HTERT RPE-1 (cell line): Measurements from ENCODE around the gene CSNK1E.

ENCODE experiments used
- in situ Hi-C: fragments of 300-500 bp; cut with MboI; formaldehyde crosslinking; loops from 4 replicates; pipeline ENCODE4 v1.14.3; 2020; ENCODE audit warnings: low sequenced_read_pairs

Gene CSNK1E

DNA sequence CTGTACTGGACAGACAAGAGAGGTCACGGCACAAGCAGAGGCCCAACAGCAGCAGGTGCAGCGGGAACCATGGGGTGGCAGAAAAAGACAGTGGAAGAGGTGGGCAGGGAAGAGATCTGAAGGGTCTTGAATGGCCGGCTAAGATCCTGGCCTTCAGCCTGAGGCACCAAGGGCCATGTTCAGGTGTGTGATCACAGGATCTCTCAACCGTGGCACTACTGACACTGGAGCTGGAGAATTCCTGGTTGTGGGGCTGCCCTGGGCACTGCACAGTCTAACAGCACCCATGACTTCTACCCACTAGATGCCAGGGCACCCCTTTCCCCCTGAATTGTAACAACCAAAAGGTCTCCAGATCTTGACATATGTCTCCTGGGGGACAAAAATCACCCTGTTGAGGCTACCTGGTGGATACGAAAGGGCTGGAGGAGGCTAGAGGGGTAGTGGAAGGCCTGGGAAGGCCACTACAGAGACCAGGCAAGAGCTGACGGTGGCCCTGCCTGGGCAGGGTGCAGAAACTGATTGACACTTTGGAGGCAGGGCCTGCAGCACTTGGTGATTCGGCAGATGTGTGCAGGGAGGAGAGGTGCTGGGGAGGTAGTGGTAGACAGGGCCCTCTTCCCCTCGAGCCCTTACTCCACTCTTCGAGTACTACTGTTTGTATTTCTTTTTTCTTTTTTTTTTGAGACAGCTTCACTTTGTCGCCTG lies 8.3 kb downstream of the CSNK1E start:
- in situ Hi-C loops = no loop called here

DNA sequence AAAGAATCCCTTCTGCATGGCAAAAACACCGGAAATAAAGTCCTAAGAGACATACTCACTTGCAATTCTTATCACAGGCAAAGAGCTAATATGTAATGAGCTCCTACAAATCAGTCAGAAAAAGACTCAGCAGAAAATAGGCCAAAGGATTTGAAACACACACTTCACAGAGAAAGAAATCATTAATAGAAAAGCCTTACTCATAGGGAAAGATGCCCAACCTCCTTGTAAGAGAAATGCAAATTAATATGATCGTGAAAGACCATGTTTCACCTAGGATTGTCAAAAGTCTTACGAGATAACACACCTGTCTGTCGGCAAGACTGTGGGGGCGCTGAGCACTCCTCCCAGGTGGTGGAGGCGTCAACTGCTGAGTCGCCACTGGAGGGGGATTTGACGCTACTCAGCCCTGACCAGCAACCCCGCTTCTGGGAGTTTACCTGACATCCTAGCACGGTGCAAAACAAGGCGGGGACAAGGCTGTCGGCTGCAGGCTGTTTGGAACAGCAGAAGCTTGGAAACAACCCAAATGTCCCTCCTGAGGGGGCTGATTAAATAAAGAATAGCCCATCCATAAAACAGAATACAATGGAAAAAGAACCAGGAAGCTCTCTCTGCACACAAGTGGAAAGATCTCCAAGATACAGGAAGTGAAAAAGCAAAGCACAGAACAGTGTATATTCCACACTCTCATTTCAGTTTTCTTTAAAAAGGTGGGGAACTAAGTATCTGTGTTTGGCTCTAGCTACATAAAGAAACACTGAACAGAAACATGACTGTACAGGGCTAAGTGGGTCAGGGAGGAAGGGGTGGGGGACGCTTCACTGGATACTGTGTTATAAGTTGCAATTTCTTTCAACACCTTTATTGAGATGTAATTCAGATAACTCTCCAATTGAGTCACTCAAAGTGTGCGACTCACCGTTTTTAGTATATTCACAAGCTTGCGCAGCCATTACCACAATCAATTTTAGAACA lies 11.5 kb downstream of the CSNK1E start:
- in situ Hi-C loops = no loop called here

DNA sequence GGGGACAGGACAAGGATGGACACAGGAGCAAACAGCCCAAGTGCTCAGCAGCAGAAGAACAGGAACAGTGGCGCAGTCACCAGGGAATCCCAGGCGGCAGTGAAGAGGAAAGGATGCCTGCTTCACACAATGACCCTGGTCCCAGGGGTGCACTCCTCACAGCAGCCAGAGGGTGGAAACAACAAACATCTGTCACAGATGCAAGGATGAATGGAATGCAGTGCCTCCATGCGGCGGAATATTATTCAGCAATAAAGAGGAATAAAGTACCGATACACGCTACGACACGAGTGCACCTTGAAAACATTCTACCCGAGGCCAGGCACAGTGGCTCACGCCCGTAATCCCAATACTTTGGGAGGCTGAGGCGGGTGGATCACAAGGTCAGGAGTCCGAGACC lies 12.7 kb downstream of the CSNK1E start:
- in situ Hi-C loops = no loop called here

DNA sequence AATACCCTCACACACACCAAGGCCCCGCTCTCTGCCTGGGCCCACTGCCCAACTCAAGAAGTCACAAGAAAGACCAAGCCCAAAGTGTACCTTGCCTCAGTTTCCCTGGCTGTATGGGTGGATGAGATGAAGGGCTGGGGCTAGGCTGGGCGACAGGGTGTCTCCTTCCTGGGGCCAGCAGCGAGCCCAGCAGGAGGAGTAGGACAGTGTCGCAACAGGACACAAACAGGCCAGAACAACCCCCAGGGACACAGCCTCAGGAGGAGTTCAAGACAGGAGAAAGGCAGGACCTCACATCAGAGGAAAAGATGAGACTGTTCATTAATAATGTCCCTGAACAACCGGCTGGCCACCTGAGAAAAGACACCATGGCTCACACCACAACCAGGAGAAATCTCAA lies 13.3 kb downstream of the CSNK1E start:
- in situ Hi-C loops = no loop called here

DNA sequence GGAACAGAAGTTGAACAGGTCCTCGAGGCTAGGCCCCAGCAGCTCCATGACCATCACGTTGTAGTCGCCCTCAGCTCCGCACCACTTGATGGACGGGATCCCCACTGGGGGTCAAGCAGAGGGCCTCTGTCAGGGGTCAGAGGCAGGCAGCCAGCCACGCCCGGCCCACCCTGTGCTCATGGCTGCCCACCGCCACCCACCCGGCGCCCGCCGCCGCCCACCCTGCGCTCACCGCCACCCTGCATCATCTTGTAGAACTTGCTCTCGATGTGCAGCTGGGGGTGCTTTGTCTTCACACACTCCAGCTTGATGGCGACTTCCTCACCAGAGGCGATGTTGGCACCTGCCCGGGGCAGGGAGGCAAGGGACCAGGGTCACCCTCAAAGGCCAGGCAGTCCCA lies 14.3 kb downstream of the CSNK1E start:
- in situ Hi-C loops = no loop called here

DNA sequence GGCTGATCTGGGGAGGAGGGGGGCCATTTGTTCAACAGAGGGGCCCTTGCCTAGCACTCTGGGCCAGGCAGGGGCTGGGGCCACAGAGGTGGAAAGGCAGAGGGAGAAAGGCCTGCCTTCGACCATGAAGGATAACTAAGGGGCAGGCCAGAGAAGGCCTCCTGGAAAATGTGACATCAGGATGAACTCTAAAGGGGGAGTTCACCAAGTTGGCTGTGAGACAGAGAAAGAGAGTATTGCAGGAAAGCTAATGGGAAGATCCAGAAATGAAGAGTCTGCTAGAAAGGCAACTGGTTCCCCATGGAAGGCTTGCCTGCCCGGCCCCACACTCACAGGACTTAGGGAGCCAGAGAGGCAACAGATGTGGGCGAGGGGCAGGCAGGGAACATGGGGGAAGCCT lies 16.3 kb downstream of the CSNK1E start:
- in situ Hi-C loops = no loop called here

DNA sequence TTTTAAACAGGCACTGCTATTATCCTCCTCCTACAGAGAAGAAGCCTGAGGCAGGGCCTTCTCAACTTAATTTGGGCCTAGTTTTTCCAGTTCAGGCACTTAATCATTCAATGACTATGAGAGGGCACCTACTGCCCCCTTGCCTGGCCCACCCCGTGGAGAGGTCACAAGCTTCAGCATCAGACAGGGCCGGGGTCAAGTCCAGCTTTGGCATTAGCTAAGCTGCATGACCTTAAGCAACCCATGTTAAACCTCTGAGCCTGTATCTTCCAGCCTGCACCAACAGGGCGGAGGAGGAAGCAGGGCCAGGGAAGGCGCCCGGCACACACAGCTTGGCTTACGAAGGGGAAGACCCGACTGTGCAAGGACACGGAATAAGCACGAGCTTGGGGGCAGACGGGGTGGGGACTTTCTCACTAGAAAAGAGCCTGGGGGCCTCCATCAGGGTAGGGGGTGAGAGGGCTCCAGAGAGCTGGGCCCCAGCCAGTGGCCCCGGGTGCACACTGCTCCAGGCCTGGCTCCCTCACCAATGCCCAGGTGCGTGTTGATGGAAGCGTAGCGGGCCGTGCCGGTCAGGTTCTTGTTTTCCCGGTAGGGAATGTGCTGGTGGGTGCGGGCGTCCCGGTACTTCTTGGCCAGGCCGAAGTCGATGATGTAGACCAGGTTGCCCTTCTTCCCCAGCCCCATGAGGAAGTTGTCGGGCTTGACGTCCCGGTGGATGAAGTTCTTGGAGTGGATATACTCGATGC lies 16.9 kb downstream of the CSNK1E start:
- in situ Hi-C loops = no loop called here

DNA sequence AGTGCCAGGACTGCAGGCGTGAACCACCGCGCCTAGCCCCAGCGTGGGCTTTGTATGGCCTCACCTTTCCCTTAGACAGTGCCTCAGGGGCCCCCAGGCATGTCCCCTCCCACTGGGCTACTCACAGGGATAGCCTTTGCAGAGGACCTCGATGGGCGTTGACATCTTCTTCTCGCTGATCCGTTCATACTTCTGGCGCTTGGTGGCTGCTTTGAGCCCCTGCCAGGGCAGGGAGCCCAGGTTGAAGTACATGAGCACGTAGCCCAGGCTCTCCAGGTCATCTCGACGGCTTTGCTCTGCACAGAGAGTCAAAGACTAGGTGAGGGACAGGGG lies 17.5 kb downstream of the CSNK1E start:
- in situ Hi-C loops = no loop called here

DNA sequence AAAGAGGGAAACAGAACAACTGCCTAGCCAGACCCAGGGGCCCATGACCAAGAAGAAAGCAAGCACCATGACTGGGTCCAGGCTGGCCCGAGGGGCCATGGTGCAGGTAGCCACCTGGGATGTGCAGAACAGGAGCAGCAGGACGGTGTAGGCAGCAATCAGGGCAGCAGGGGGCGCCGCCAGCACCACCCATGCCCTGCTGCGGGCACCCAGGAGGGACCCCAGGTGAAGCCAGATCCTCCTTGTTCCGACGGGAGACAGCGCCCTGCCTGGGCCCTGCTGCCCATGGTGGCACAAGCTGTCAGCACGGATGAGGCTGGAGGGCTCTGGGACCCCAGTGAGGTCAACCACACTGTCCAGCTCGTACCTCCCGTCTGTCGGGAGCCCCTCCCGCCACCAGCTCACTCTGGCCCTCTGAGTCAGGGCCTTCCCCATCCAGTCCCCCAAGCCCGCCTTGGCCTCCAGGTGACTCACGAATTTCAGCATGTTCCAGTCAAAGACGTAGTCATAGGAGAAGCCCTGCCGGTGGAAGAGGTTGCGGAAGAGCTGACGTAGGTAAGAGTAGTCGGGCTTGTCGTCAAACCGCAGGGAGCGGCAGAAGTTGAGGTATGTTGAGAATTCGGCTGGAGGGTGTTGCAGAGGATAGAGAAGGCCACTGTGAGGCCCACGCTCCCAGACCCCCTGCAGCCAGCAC lies 18.8 kb downstream of the CSNK1E start:
- in situ Hi-C loops = no loop called here

DNA sequence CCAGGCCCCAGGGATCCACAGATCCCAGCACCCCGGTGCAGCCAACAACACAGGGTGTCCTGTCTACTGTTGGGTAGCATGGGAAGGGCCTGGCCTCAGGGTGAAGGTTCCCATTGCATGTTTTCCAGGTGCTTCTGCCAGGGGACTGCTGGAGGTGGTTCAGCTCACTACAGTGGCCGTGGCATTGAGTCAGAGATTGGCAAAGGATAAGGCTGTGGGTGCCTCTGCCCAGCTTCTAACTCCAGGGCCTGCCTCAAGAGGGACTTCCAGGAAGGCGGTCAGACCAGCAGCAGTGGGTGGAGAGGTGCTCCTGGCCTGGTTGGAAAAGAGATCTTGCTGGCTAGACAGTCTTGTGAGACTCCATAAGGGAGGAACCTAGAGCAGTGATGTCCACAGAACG lies 20.9 kb downstream of the CSNK1E start:
- in situ Hi-C loops = no loop called here

DNA sequence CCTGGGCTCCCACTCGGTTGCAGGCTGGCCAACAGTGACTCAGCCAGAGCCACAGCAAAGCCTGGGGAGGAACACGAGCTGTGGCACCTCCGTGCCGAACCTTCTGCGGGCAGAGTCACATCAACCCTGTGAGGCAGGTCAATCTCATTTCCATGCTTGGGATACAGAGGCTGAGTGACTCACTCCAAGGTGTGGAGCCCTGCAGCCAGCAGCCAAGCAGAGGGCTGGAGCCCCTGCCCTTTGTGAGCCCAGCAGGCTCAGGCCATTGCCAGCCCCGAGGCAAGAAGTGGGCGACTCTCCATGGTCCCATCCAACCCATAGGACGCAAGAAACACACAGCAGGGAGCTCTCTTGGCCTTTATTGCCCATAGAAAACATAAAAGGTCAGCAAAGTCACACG lies 21.4 kb downstream of the CSNK1E start:
- in situ Hi-C loops = no loop called here

DNA sequence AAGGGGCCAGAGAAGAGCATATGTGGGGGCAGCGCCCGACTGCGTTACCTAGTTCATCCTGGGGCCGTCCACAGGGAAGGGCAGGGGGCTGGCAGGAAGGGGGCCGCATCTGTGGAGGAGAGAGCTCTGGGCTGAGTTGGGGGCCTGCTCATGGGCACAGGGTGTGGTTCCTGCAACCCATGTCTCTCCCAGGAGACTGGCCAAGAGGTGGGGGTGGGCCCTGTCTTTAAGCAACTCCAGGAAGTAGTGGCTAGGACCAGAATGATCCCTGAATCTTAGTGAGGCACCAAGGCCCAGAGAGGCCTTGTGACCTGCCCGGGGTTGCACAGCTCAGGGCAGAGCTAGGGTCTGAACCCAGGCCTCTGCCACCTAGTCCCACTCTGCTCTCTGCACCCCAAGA lies 21.9 kb downstream of the CSNK1E start:
- in situ Hi-C loops = no loop called here

DNA sequence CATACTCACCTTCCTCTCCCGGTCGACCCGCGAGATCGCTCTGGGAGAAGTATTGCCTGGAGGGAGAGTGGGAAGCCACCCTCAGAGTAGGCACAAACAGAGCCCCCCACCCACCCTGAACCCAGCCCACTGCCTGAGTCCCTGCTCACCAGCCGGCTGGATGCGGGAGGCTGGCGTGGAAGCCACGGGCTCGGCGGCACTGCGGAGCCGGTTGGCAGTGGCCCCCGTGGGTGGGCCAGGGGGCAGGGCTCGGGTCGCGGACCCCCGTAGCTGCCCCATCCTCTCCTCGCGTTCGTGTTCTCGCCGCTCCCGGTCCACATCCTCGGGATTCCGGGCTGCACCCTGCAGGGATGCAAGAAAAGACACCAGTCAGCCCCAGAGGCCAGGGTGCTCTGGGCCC lies 23.0 kb downstream of the CSNK1E start:
- in situ Hi-C loops = no loop called here

DNA sequence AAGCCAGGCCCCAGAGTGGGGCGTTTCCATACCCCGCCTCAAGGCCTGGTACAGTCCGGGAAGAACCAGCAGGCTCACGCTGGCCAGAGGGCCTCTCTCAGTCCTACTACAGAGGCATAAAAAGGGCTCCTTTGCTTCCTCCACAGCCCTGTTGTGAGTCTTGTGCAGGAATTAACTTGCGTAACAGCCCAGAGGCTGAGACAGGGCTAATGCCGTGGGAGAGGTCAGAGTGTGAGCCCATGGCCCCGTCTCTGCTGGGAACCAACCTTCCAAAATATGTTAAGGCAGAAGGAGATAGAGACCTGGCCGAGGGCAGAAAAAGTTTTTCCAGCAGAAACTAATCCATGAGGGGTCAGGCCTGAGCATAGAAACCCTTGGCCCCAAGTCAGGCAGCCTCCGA lies 24.5 kb downstream of the CSNK1E start:
- in situ Hi-C loops = no loop called here

DNA sequence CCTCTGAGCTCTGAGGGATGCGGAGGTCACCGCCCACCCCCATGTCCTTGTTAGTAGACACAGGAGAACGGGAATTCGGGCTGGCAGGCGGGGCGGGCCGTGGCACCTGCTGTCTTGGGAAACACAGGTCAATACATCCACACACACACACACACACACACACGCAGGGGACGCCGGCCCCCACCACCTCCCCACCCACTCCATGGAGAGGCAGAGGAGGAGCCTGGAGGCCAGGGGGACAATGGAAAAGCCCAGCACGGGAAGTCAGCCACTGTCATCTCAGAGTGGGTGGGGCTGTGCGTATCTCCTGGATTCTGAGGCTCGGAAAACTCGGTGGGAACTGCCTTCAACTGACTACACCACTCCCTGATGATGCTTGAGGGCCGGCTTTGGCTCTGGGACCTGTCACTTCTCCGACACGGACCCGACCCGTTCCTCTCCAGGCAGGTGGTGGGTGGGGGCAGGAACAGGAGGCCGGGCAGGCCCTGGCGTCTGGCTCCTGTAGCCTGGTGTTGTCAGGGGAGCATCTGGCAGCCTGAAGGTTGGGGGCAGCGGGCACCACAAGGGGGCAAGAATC lies 25.9 kb downstream of the CSNK1E start:
- in situ Hi-C loops = no loop called here

DNA sequence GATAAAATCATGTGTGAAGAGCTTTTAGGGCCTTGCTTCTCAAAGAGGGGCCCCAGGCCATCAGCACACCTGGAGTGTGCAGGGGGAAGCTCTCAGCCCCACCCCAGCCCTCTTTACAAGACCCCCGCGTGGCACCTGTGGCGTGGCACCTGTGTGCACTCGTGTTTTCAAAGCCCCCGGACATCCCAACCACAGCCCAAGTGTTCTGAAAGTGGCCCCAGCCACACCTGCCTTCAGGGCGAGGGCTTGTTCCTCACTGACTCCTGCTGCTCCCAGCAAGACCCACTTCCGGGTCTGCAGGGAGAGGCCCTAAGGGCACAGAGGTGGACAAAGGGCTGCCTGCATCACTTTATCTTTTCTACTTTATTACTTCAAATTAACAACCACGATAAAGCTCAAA lies 26.9 kb downstream of the CSNK1E start:
- in situ Hi-C loops = no loop called here

DNA sequence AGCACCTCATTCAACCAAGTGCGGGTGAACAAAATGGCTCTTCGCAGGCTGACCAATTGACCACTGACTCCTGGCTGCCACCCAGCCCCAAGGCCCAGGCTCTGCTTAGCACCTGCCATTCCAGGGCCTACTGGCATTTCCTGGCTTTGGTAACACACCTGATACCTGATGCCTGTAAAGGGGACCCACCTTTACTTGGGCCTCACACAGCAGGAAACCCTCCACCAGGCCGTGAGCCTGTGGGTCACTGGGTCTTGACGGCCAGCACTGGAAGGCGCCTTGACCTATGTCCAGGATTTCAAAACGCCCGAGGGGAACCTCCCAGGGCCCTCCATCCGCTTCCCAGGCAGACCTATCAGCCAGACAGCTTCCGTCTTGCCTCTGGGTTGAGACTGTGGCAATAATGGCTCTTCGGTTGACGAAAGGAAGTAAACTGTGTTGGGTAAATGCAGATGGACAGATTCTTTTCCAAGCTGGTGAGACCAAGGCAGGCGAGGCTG lies 27.6 kb downstream of the CSNK1E start:
- in situ Hi-C loops = no loop called here

DNA sequence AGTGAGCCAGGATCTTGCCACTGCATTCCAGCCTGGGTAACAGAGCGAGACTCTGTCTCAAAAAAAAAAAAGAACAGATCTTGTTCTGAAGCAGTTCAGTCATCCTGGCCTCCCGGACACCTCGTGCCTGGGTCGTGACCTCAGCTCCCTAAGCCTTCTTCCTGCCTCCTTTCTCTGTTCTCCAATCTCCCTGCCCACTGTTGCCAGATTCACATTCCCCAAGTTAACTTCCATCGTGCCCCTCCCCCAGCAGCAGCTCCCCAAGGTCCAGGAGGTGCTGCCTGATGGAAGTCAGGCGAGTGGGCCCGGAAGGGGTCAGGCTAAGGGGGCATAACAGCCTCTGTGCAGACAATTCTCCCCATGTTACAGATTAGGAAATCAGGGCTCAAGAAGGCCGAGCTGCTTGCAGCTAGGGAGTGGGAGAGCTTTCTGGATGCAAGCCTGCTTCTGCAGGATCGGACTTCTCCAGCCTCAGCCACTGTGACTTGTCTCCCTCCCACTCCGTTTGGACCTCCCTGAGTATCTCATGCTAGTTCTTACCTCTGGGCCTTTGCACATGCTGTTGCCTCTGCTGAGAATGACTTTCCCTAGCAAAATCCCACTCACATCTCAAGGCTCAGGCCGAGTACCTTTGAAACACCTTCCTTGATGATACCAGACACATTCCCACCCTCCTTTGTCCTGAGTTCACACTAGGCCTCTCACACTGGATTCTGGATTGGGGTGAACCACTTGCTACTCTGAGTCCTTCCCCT lies 30.1 kb downstream of the CSNK1E start:
- in situ Hi-C loops = no loop called here

DNA sequence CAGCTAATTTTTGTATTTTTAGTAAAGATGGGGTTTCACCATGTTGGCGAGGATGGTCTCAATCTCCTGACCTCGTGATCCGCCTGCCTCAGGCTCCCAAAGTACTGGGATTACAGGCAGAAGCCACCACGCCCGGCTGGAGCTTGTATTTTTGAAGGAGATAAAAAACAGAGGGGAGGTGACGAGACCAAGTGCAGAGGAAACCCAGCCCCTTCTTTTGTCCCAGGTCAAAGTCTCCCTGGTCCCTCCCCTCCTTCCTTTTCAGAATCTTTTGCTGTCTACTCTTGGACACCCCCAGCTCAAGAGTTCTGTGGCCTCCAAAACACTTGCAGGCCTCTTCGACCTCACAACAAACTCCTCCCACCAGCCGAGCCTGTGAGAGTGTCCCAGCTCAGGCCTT lies 32.2 kb downstream of the CSNK1E start:
- in situ Hi-C loops = no loop called here

DNA sequence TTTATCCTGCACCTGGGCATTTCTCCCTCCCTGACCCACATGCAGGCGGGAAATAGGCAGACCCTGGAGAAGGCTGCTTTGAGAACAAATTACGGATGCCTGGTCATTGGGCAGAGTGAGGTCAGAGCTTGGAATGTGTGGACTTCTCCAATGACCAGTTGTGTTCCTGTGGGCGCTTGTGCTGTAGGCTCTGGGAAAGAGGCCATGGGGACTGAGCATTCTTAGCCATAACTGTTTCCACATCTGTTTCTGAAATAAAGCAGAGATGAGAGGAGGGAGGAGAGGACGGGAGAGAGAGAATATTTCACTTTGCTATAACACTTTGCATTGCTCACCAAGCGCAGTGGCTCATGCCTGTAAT lies 33.2 kb downstream of the CSNK1E start:
- in situ Hi-C loops = no loop called here
